ENCODE data around the gene DIAPH1.

- TF ChIP-seq CTCF (IDR thresholded peaks at IDR 0.05; ENCODE audit: low read length) (no peak), EZH2 (optimal IDR thresholded peaks at IDR 0.05; ENCODE audit: low read depth, low read length) (no peak), EZH2phosphoT487 (IDR thresholded peaks at IDR 0.05; ENCODE audit: low read length) (no peak)
Measured at GRCh38 chr5:141623611-141624010, 4.8 kb upstream of the DIAPH1 start.
